ENCODE results near the gene CFL1.

GRCh38 chr11:65882120-65883057 is 24.4 kb upstream of the CFL1 start:
- no peak for TF ChIP-seq CTCF (conservative IDR thresholded peaks at IDR 0.05 in 1 of 2, IDR thresholded peaks at IDR 0.05 in 1 of 2; ENCODE audit: low read depth in 1 of 2, low read length in 2 of 2)
- no peak for TF ChIP-seq EZH2 (IDR thresholded peaks at IDR 0.05; ENCODE audit: low read length, missing control alignments)
